Loucy (cell line): ENCODE results near the gene F2R.

ENCODE experiments used
- EZH2phosphoT487 ChIP-seq: fragments of 200-600 bp; IDR thresholded peaks from 2 replicates; pipeline ENCODE4 v1.6.1; 2018; ENCODE audit warnings: antibody characterized with exemption, mild to moderate bottlenecking, moderate library complexity, borderline replicate concordance
- TF ChIP-seq, protein P1 (sequence below): fragments of 200-600 bp; sonication (generic); conservative IDR thresholded peaks from 2 replicates; pipeline ENCODE4 v1.5.1; 2014; ENCODE audit warnings: mild to moderate bottlenecking, antibody characterized with exemption, low read length

- TF ChIP-seq, protein P1, sequence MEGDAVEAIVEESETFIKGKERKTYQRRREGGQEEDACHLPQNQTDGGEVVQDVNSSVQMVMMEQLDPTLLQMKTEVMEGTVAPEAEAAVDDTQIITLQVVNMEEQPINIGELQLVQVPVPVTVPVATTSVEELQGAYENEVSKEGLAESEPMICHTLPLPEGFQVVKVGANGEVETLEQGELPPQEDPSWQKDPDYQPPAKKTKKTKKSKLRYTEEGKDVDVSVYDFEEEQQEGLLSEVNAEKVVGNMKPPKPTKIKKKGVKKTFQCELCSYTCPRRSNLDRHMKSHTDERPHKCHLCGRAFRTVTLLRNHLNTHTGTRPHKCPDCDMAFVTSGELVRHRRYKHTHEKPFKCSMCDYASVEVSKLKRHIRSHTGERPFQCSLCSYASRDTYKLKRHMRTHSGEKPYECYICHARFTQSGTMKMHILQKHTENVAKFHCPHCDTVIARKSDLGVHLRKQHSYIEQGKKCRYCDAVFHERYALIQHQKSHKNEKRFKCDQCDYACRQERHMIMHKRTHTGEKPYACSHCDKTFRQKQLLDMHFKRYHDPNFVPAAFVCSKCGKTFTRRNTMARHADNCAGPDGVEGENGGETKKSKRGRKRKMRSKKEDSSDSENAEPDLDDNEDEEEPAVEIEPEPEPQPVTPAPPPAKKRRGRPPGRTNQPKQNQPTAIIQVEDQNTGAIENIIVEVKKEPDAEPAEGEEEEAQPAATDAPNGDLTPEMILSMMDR = no peak
- TF ChIP-seq EZH2phosphoT487 = no peak
These were observed 48.4 kb downstream of the F2R start for GRCh38 chr5:76764374-76764773.
